K562 (cell line): ENCODE results near the gene ACTN4. TPM values are rescaled to one million over a fixed set of nuclear protein-coding genes. Genes with fewer than 3 reads are reported as not detected.

ENCODE experiments used
- CCAR2 ChIP-seq: fragments of 200-400 bp; formaldehyde crosslinking; IDR thresholded peaks from 2 replicates; pipeline ENCODE4 v1.6.1; 2017; ENCODE audit warnings: mild to moderate bottlenecking, low read depth, low read length
- COPS2 ChIP-seq: fragments of 450-650 bp; conservative IDR thresholded peaks from 2 replicates; pipeline ENCODE4 v1.6.1; 2016; ENCODE audit warnings: mild to moderate bottlenecking, moderate library complexity
- DACH1 ChIP-seq: fragments of 450-650 bp; IDR thresholded peaks from 2 replicates; pipeline ENCODE4 v1.6.1; 2018; ENCODE audit not compliant: partially characterized antibody
- EGR1 ChIP-seq: fragments of 450-650 bp; conservative IDR thresholded peaks from 2 replicates; pipeline ENCODE4 v1.6.1; 2017; ENCODE audit warnings: mild to moderate bottlenecking
- EHMT2 ChIP-seq: fragments of 450-650 bp; IDR thresholded peaks from 2 replicates; pipeline ENCODE4 v1.6.1; 2018; ENCODE audit warnings: antibody characterized with exemption
- FUS ChIP-seq: fragments of 200-400 bp; formaldehyde crosslinking; optimal IDR thresholded peaks from 2 replicates; pipeline ENCODE3; 2017; ENCODE audit warnings: low read depth, low read length
- HNRNPUL1 ChIP-seq: fragments of 200-400 bp; formaldehyde crosslinking; IDR thresholded peaks from 2 replicates; pipeline ENCODE4 v1.6.1; 2017; ENCODE audit warnings: low read length
- HSF4 ChIP-seq: fragments of 250-450 bp; sonication (Bioruptor Pico); IDR thresholded peaks from 2 replicates; pipeline ENCODE4 v2.1.2; 2022; ENCODE audit warnings: mild to moderate bottlenecking, moderate library complexity, borderline replicate concordance
- ZFPM2 ChIP-seq: fragments of 250-450 bp; sonication (Bioruptor Pico); IDR thresholded peaks from 2 replicates; pipeline ENCODE4 v1.5.1; 2022; ENCODE audit warnings: mild to moderate bottlenecking
- polyA plus RNA-seq, 8 experiments: library from polyadenylated mRNA; depleted of rRNA in 4 of 8; stranded (reverse) in 5 of 8; unstranded in 3 of 8; fragments of >200 nt; fragmentation: Nextera tagmentation in 2 of 8; fragmentation: Illumina TruSeq in 1 of 8; extraction: Ambion mirVana in 2 of 8; extraction: Trizol in 1 of 8; gene quantifications; 2 replicates each; pipeline versions ENCODE4 v1.2.1 to v1.2.3, GENCODE V29; 2011 to 2014; ENCODE audit warnings: inconsistent platforms in 1 of 8, missing spikeins in 1 of 8
- total RNA-seq, 7 experiments: library from RNA; depleted of rRNA in 6 of 7; stranded (reverse); fragments of >200 nt in 6 of 7; fragmentation: Illumina TruSeq in 2 of 7; extraction: Trizol in 2 of 7; gene quantifications; 2 replicates each; pipeline versions ENCODE4 v1.2.1 to v1.2.3, GENCODE V29; 2011 to 2021; ENCODE audit warnings: low replicate concordance in 1 of 7
- TF ChIP-seq, protein P1 (sequence below): fragments of 250-450 bp; sonication (Bioruptor Pico); IDR thresholded peaks from 2 replicates; pipeline ENCODE4 v1.9.0; 2021; ENCODE audit warnings: mild to moderate bottlenecking
- TF ChIP-seq, protein P2 (sequence below): IDR thresholded peaks from 2 replicates; pipeline ENCODE4 v1.6.1; 2014; ENCODE audit warnings: antibody characterized with exemption
- TF ChIP-seq, protein P3 (sequence below): fragments of 450-650 bp; IDR thresholded peaks from 2 replicates; pipeline ENCODE4 v1.6.1; 2016; ENCODE audit warnings: mild to moderate bottlenecking, moderate library complexity
- TF ChIP-seq, protein P4 (sequence below): fragments of 450-650 bp; IDR thresholded peaks from 2 replicates; pipeline ENCODE4 v1.6.1; 2018; ENCODE audit warnings: mild to moderate bottlenecking, low read depth; ENCODE audit not compliant: partially characterized antibody

The ACTN4 gene
- total and polyA plus RNA-seq, 9 of the 15 experiments (the other 6 are each of a cell fraction or from before 2014, with no cell fraction given) = 3.1 to 385 (median 125) TPM

DNA sequence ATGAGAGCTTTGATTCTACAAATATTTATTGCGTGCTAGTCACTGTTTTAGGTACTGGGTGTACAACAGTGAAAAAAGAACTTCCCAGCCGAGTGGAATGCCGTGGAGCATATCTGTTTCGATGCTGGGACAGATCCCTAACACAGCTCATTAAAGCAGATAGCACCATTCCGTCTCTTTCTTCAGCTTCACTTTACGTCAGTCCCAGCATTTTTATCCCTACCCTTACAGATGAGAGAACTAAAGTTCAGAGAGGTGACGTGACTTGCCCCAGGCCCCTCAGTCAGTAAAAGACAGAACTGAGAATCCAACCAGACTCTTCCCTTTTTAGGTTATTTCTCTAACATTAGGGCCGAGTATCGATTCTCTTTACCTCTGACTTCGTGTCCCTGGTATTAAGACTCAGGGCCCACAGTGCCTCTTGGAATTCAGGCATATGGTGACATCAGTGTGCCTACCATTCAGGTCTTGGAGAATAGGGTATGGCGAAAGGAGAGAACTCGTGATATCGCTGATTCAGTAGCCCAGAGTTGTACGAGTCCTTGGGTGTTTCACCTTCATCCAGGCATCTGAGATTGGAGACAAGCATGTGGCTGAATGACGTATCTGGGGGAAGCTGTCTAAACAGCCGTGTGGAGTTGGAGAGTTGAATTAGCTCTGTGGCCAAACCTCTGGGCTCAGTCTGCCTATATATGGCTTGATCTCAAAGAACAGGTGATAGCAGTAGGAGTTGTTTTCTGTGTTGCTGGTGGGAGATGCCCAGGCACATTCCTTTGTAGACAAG, 27.1 kb downstream of the ACTN4 start (continued):
- TF ChIP-seq, protein P1, sequence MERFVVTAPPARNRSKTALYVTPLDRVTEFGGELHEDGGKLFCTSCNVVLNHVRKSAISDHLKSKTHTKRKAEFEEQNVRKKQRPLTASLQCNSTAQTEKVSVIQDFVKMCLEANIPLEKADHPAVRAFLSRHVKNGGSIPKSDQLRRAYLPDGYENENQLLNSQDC (CRISPR knock-in tag) = no peak
- TF ChIP-seq COPS2 (no peak), CCAR2 (no peak), FUS (no peak), EHMT2 (peak; percentile 35; the same call in 1 of the 2 replicates), HSF4 (CRISPR knock-in tag) (no peak), HNRNPUL1 (no peak), DACH1 (no peak), EGR1 (no peak), ZFPM2 (CRISPR knock-in tag) (no peak)
- TF ChIP-seq, protein P2, sequence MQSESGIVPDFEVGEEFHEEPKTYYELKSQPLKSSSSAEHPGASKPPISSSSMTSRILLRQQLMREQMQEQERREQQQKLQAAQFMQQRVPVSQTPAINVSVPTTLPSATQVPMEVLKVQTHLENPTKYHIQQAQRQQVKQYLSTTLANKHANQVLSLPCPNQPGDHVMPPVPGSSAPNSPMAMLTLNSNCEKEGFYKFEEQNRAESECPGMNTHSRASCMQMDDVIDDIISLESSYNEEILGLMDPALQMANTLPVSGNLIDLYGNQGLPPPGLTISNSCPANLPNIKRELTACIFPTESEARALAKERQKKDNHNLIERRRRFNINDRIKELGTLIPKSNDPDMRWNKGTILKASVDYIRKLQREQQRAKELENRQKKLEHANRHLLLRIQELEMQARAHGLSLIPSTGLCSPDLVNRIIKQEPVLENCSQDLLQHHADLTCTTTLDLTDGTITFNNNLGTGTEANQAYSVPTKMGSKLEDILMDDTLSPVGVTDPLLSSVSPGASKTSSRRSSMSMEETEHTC = peak; percentile 61; the same call in 1 of the 2 replicates
- TF ChIP-seq, protein P3, sequence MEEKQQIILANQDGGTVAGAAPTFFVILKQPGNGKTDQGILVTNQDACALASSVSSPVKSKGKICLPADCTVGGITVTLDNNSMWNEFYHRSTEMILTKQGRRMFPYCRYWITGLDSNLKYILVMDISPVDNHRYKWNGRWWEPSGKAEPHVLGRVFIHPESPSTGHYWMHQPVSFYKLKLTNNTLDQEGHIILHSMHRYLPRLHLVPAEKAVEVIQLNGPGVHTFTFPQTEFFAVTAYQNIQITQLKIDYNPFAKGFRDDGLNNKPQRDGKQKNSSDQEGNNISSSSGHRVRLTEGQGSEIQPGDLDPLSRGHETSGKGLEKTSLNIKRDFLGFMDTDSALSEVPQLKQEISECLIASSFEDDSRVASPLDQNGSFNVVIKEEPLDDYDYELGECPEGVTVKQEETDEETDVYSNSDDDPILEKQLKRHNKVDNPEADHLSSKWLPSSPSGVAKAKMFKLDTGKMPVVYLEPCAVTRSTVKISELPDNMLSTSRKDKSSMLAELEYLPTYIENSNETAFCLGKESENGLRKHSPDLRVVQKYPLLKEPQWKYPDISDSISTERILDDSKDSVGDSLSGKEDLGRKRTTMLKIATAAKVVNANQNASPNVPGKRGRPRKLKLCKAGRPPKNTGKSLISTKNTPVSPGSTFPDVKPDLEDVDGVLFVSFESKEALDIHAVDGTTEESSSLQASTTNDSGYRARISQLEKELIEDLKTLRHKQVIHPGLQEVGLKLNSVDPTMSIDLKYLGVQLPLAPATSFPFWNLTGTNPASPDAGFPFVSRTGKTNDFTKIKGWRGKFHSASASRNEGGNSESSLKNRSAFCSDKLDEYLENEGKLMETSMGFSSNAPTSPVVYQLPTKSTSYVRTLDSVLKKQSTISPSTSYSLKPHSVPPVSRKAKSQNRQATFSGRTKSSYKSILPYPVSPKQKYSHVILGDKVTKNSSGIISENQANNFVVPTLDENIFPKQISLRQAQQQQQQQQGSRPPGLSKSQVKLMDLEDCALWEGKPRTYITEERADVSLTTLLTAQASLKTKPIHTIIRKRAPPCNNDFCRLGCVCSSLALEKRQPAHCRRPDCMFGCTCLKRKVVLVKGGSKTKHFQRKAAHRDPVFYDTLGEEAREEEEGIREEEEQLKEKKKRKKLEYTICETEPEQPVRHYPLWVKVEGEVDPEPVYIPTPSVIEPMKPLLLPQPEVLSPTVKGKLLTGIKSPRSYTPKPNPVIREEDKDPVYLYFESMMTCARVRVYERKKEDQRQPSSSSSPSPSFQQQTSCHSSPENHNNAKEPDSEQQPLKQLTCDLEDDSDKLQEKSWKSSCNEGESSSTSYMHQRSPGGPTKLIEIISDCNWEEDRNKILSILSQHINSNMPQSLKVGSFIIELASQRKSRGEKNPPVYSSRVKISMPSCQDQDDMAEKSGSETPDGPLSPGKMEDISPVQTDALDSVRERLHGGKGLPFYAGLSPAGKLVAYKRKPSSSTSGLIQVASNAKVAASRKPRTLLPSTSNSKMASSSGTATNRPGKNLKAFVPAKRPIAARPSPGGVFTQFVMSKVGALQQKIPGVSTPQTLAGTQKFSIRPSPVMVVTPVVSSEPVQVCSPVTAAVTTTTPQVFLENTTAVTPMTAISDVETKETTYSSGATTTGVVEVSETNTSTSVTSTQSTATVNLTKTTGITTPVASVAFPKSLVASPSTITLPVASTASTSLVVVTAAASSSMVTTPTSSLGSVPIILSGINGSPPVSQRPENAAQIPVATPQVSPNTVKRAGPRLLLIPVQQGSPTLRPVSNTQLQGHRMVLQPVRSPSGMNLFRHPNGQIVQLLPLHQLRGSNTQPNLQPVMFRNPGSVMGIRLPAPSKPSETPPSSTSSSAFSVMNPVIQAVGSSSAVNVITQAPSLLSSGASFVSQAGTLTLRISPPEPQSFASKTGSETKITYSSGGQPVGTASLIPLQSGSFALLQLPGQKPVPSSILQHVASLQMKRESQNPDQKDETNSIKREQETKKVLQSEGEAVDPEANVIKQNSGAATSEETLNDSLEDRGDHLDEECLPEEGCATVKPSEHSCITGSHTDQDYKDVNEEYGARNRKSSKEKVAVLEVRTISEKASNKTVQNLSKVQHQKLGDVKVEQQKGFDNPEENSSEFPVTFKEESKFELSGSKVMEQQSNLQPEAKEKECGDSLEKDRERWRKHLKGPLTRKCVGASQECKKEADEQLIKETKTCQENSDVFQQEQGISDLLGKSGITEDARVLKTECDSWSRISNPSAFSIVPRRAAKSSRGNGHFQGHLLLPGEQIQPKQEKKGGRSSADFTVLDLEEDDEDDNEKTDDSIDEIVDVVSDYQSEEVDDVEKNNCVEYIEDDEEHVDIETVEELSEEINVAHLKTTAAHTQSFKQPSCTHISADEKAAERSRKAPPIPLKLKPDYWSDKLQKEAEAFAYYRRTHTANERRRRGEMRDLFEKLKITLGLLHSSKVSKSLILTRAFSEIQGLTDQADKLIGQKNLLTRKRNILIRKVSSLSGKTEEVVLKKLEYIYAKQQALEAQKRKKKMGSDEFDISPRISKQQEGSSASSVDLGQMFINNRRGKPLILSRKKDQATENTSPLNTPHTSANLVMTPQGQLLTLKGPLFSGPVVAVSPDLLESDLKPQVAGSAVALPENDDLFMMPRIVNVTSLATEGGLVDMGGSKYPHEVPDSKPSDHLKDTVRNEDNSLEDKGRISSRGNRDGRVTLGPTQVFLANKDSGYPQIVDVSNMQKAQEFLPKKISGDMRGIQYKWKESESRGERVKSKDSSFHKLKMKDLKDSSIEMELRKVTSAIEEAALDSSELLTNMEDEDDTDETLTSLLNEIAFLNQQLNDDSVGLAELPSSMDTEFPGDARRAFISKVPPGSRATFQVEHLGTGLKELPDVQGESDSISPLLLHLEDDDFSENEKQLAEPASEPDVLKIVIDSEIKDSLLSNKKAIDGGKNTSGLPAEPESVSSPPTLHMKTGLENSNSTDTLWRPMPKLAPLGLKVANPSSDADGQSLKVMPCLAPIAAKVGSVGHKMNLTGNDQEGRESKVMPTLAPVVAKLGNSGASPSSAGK = peak; percentile 83
- TF ChIP-seq, protein P4, sequence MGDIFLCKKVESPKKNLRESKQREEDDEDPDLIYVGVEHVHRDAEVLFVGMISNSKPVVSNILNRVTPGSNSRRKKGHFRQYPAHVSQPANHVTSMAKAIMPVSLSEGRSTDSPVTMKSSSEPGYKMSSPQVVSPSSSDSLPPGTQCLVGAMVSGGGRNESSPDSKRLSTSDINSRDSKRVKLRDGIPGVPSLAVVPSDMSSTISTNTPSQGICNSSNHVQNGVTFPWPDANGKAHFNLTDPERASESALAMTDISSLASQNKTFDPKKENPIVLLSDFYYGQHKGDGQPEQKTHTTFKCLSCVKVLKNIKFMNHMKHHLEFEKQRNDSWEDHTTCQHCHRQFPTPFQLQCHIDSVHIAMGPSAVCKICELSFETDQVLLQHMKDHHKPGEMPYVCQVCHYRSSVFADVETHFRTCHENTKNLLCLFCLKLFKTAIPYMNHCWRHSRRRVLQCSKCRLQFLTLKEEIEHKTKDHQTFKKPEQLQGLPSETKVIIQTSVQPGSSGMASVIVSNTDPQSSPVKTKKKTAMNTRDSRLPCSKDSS = no peak
